GM12801 (cell line): ENCODE measurements around the gene CCDC8.

Experiments used
- TF ChIP-seq, protein P1 (sequence below): IDR thresholded peaks from one replicate; pipeline ENCODE4 v1.5.1; 2011; ENCODE audit warnings: control low read depth; ENCODE audit not compliant: insufficient read length; ENCODE audit errors: extremely low read depth

CCDC8 gene

DNA sequence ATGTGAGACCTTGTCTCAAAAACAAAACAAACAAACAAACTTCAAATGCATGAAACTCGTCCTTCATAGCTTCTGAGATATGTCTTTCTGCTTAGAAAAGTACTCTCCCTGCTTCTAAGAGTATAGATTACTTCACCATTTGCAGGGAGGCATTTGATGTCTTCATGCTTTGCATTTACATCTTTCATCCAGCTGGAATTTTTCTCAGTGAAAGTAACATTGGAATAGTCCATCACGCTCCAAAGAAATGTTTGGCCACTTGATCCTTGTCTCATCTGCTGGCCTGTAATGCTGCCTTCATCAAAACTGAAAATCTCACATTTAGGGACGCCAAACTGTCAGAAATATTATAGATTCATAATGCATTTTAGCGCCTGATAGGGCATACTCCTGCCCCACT is 38.8 kb upstream of the CCDC8 start:
- TF ChIP-seq, protein P1, sequence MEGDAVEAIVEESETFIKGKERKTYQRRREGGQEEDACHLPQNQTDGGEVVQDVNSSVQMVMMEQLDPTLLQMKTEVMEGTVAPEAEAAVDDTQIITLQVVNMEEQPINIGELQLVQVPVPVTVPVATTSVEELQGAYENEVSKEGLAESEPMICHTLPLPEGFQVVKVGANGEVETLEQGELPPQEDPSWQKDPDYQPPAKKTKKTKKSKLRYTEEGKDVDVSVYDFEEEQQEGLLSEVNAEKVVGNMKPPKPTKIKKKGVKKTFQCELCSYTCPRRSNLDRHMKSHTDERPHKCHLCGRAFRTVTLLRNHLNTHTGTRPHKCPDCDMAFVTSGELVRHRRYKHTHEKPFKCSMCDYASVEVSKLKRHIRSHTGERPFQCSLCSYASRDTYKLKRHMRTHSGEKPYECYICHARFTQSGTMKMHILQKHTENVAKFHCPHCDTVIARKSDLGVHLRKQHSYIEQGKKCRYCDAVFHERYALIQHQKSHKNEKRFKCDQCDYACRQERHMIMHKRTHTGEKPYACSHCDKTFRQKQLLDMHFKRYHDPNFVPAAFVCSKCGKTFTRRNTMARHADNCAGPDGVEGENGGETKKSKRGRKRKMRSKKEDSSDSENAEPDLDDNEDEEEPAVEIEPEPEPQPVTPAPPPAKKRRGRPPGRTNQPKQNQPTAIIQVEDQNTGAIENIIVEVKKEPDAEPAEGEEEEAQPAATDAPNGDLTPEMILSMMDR = no peak

DNA sequence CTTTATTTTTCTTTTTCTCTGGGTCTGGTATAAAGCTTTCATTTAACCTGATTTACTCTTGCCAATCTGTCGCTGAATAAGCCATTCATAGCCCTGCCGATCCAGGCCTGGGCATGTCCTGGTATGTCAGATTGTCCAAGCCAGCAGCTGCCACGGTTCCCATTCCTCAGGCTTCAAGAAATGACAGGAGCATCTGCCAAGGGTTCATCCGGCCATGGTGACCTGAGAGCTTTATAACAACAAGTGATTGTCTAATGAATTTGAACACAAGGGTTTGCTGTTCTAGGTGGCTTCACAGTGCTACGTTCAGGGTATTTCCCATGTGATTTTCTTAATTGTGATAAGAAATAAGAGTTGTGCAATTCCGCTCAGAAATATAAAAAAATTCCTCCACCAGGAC is 38.0 kb upstream of the CCDC8 start:
- TF ChIP-seq, protein P1 = no peak

GRCh38 chr19:46450737-46451136 is 37.4 kb upstream of the CCDC8 start:
- TF ChIP-seq, protein P1 = no peak

DNA sequence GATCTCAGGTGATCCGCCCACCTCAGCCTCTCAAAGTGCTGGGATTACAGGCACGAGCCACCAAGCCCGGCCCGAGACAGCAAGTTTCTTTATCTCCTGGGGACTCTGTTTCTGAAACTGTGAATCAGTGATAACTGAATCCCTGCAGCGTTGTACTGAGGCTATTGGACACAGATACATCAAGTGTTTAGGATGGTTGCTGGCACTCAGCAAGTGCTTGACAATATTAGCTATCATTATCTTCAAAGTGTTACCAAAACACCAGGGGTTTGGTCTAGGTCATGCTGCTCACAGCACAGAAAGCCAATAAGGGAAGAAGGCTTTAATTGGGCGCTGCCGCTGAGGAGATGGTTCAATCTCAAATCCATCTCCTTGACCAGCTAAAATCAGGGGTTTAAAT is 35.9 kb upstream of the CCDC8 start:
- TF ChIP-seq, protein P1 = no peak

GRCh38 chr19:46448601-46449000 is 35.2 kb upstream of the CCDC8 start:
- TF ChIP-seq, protein P1 = no peak

- TF ChIP-seq, protein P1 = no peak
Observed at GRCh38 chr19:46447824-46448223, 34.5 kb upstream of the CCDC8 start.

DNA sequence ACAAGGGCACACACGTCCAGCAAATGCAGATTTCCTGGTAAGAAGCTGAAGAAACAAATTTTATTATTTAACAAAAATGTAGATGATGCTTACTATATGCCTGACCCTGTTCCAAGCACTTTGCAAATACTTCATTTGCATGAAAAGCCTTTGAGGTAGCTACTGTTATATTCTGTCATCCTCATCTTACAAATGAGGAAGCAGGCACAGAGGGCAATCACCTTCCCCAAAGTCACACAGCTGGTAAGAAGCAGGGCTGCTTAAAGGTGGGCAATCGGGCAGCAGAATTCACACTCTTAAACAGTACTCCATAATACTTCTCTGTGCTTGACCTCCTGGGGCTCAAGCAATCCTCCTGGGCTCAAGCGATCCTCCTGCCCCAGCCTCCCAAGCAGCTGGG is 33.6 kb upstream of the CCDC8 start:
- TF ChIP-seq, protein P1 = no peak

GRCh38 chr19:46446021-46446420 is 32.7 kb upstream of the CCDC8 start:
- TF ChIP-seq, protein P1 = no peak
